GM21825 (cell line): Measurements from ENCODE around the gene RBFOX1.

Source experiments
- ATAC-seq: cut with Tn5 transposase; IDR thresholded peaks from one replicate; pipeline ENCODE4 v1.9.1; 2021; ENCODE audit warnings: mild to moderate bottlenecking, moderate library complexity; ENCODE audit not compliant: unreplicated experiment

Gene RBFOX1

GRCh38 chr16:7408700-7409365, 76.2 kb downstream of the RBFOX1 start:
- no peak for ATAC-seq

GRCh38 chr16:7419441-7419840, 86.8 kb downstream of the RBFOX1 start:
- no peak for ATAC-seq

GRCh38 chr16:7420079-7420478, 87.4 kb downstream of the RBFOX1 start:
- ATAC-seq, result no peak

- no peak for ATAC-seq
These were observed 88.2 kb downstream of the RBFOX1 start for GRCh38 chr16:7420843-7421242.

GRCh38 chr16:7421578-7421977, 88.9 kb downstream of the RBFOX1 start:
- ATAC-seq, result no peak

- no peak for ATAC-seq
These were observed 89.6 kb downstream of the RBFOX1 start for GRCh38 chr16:7422036-7422888.

- ATAC-seq, result no peak
These were observed 90.9 kb downstream of the RBFOX1 start for GRCh38 chr16:7423434-7424044.

GRCh38 chr16:7426161-7426560, 93.5 kb downstream of the RBFOX1 start:
- no peak for ATAC-seq

- no peak for ATAC-seq
These were observed 99.1 kb downstream of the RBFOX1 start for GRCh38 chr16:7431723-7432122.

GRCh38 chr16:7436306-7436705, 103.7 kb downstream of the RBFOX1 start:
- no peak for ATAC-seq

GRCh38 chr16:7437135-7437804, 104.6 kb downstream of the RBFOX1 start:
- no peak for ATAC-seq

GRCh38 chr16:7437843-7438242, 105.2 kb downstream of the RBFOX1 start:
- no peak for ATAC-seq

GRCh38 chr16:7438601-7439000, 106.0 kb downstream of the RBFOX1 start:
- no peak for ATAC-seq

GRCh38 chr16:7439518-7439917, 106.9 kb downstream of the RBFOX1 start:
- ATAC-seq, result no peak

GRCh38 chr16:7440886-7441400, 108.3 kb downstream of the RBFOX1 start:
- ATAC-seq, result no peak

- no peak for ATAC-seq
These were observed 109.4 kb downstream of the RBFOX1 start for GRCh38 chr16:7442050-7442449.

GRCh38 chr16:7443142-7443541, 110.5 kb downstream of the RBFOX1 start:
- no peak for ATAC-seq

- no peak for ATAC-seq
These were observed 111.2 kb downstream of the RBFOX1 start for GRCh38 chr16:7443648-7444365.

- no peak for ATAC-seq
These were observed 116.7 kb downstream of the RBFOX1 start for GRCh38 chr16:7449306-7449705.

GRCh38 chr16:7449808-7450207, 117.2 kb downstream of the RBFOX1 start:
- ATAC-seq, result no peak
